Colonic mucosa (tissue), 4 donors: ENCODE measurements around the gene SPIN3. TPM values are rescaled to one million over a fixed set of nuclear protein-coding genes. Genes with fewer than 3 reads are reported as not detected.

Source experiments
- DNase-seq: peaks from one replicate; pipeline ENCODE4 v3.0.0-alpha.2; 2020
- H3K27ac ChIP-seq: fragments of 200-600 bp; one replicate; pipeline ENCODE4 v1.8.0; 2021
- H3K27me3 ChIP-seq: fragments of 200-600 bp; one replicate; pipeline ENCODE4 v1.8.0; 2021
- H3K36me3 ChIP-seq: fragments of 200-600 bp; one replicate; pipeline ENCODE4 v1.8.0; 2021
- H3K4me1 ChIP-seq: fragments of 200-600 bp; one replicate; pipeline ENCODE4 v1.8.0; 2021; ENCODE audit warnings: mild to moderate bottlenecking
- H3K4me3 ChIP-seq: fragments of 200-600 bp; one replicate; pipeline ENCODE4 v1.8.0; 2021
- H3K9ac ChIP-seq, 2 donors: one replicate each; pipeline ENCODE4 v1.7.0; 2013; ENCODE audit warnings: control low read depth in 2 of 2, low read depth in 2 of 2, low read length in 2 of 2
- H3K9me3 ChIP-seq: fragments of 200-600 bp; one replicate; pipeline ENCODE4 v1.8.0; 2021
- intact Hi-C: fragments of 100-400 bp; cut with DNase I; formaldehyde crosslinking; loops from one replicate; pipeline ENCODE4 v1.14.1; 2022
- total RNA-seq, 2 donors: library from RNA; stranded (reverse); fragmentation: NEBNext Ultra II Directional in 1 of 2; extraction: Animal tissue kit (Norgen Biotek cat#: 25700) in 1 of 2; gene quantifications; one replicate each; pipeline ENCODE4 v1.2.1, GENCODE V29; 2021
- TF ChIP-seq, protein P1 (sequence below): fragments of 200-600 bp; IDR thresholded peaks from one replicate; pipeline ENCODE4 v1.8.0; 2022; ENCODE audit warnings: antibody characterized with exemption, mild to moderate bottlenecking
- donor health status: healthy.
- donor health status: DM: no; HTN: no; CAD: no.
- donor health status: DM: no; HTN: no; CAD: no.

SPIN3 gene
- total RNA-seq, 2 donors from 2014 or later = 5.7 to 6.9 TPM

DNA sequence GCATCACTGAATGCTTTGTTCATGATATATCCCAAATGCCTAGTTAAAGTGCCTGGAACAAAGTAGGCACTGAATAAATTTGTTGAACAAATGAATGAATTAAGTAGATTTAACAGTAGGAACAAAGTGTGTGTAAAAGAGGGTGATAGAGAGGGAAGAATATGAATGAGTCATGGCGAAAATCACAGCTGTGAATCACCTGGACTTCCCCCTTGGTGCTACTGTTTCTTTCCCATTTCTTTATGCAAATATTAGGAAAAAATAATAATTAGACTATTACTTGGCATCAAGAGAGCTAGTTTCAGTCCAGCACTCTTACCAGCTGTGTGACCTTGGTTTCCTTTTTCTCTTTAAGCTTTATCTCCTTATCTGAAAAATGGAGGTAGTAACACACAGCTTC is 9.2 kb downstream of the SPIN3 start:
- Histone ChIP-seq H3K4me3 (no peak overlapping the region), H3K27me3 (no peaks in the 10 kb centered on the region), H3K27ac (no peak overlapping the region), H3K9me3 (no peaks in the 10 kb centered on the region), H3K36me3 (no peaks in the 10 kb centered on the region), H3K9ac (no peak overlapping the region), H3K4me1 (no peaks in the 10 kb centered on the region)
- TF ChIP-seq, protein P1, sequence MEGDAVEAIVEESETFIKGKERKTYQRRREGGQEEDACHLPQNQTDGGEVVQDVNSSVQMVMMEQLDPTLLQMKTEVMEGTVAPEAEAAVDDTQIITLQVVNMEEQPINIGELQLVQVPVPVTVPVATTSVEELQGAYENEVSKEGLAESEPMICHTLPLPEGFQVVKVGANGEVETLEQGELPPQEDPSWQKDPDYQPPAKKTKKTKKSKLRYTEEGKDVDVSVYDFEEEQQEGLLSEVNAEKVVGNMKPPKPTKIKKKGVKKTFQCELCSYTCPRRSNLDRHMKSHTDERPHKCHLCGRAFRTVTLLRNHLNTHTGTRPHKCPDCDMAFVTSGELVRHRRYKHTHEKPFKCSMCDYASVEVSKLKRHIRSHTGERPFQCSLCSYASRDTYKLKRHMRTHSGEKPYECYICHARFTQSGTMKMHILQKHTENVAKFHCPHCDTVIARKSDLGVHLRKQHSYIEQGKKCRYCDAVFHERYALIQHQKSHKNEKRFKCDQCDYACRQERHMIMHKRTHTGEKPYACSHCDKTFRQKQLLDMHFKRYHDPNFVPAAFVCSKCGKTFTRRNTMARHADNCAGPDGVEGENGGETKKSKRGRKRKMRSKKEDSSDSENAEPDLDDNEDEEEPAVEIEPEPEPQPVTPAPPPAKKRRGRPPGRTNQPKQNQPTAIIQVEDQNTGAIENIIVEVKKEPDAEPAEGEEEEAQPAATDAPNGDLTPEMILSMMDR = no peak
- no peak for DNase-seq
- intact Hi-C loops = no loop called here

DNA sequence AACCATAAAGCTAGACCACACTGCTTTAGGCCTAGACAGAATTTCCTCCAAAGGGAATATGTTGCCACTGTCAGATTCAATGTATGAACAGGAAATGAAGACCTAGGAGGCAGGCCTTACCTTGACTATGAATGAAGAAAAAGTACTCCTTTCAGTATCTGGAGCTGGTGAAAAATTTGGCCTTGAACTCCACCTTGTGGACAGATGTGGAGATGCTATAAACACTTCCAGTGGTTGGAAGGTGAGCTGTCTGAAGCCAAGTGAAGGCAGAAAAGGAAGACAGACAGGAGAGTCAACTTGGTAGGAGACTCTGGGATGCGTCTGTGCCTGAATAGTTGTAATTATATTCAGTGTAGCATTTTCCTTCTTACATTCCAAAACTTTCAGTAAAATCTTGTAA is 17.2 kb downstream of the SPIN3 start:
- H3K4me1 ChIP-seq = no peaks in the 10 kb centered on the region
- no peak overlapping the region for H3K9ac ChIP-seq
- no peak overlapping the region for H3K27ac ChIP-seq
- no peak overlapping the region for H3K4me3 ChIP-seq
- no peaks in the 10 kb centered on the region for H3K36me3 ChIP-seq
- TF ChIP-seq, protein P1 = peak; percentile 40
- DNase-seq = peak; percentile 45
- H3K9me3 ChIP-seq = no peaks in the 10 kb centered on the region
- no peaks in the 10 kb centered on the region for H3K27me3 ChIP-seq
- intact Hi-C loops = no loop called here

- Histone ChIP-seq H3K4me3 (no peak overlapping the region), H3K27ac (no peak overlapping the region), H3K9me3 (no peaks in the 10 kb centered on the region), H3K9ac (no peak overlapping the region), H3K36me3 (no peaks in the 10 kb centered on the region), H3K27me3 (no peaks in the 10 kb centered on the region), H3K4me1 (no peaks in the 10 kb centered on the region)
- no peak for DNase-seq
- TF ChIP-seq, protein P1 = no peak
- intact Hi-C loops = no loop called here
Measured at GRCh38 chrX:56975611-56976010, 19.7 kb downstream of the SPIN3 start.

- Histone ChIP-seq H3K4me3 (no peak overlapping the region), H3K27me3 (no peaks in the 10 kb centered on the region), H3K36me3 (no peaks in the 10 kb centered on the region), H3K9me3 (no peaks in the 10 kb centered on the region), H3K9ac (no peak overlapping the region), H3K27ac (no peak overlapping the region), H3K4me1 (no peaks in the 10 kb centered on the region)
- intact Hi-C loops = no loop called here
- no peak for DNase-seq
- TF ChIP-seq, protein P1 = no peak
Measured at GRCh38 chrX:56974408-56974807, 20.9 kb downstream of the SPIN3 start.

DNA sequence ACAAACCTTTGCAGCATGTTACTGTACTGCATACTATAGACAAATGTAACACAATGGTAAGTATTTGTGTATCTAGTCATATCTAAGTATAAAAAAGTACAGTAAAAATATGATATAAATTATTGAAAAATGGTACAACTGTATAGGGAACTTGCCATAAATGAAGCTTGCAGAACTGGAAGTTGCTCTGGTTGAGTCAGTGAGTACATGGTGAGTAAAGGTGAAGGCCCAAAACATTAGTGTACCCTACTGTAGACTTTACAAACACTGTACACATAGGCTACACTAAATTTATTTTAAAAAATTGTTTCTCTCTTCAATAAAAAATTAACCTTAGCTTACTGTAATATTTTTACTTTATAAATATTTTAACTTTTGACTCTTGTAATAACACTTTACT is 25.8 kb downstream of the SPIN3 start:
- intact Hi-C loops = no loop called here
- Histone ChIP-seq H3K27ac (no peak overlapping the region), H3K4me1 (no peaks in the 10 kb centered on the region), H3K36me3 (no peaks in the 10 kb centered on the region), H3K4me3 (no peak overlapping the region), H3K9ac (no peak overlapping the region), H3K27me3 (no peaks in the 10 kb centered on the region), H3K9me3 (no peaks in the 10 kb centered on the region)
- DNase-seq = no peak
- TF ChIP-seq, protein P1 = no peak

- intact Hi-C loops = no loop called here
- Histone ChIP-seq H3K27ac (no peak overlapping the region), H3K4me3 (no peak overlapping the region), H3K9ac (no peak overlapping the region), H3K36me3 (no peaks in the 10 kb centered on the region), H3K9me3 (no peaks in the 10 kb centered on the region), H3K27me3 (no peaks in the 10 kb centered on the region), H3K4me1 (no peaks in the 10 kb centered on the region)
- no peak for DNase-seq
- TF ChIP-seq, protein P1 = no peak
Measured at GRCh38 chrX:56968980-56969379, 26.4 kb downstream of the SPIN3 start.
